ENCODE results near the gene MAML3.
A peak's percentile ranks its signal among the peaks of the same experiment; 100 is the strongest.

GRCh38 chr4:139735381-139736273 lies 418.4 kb downstream of the MAML3 start:
- TF ChIP-seq, protein P1, sequence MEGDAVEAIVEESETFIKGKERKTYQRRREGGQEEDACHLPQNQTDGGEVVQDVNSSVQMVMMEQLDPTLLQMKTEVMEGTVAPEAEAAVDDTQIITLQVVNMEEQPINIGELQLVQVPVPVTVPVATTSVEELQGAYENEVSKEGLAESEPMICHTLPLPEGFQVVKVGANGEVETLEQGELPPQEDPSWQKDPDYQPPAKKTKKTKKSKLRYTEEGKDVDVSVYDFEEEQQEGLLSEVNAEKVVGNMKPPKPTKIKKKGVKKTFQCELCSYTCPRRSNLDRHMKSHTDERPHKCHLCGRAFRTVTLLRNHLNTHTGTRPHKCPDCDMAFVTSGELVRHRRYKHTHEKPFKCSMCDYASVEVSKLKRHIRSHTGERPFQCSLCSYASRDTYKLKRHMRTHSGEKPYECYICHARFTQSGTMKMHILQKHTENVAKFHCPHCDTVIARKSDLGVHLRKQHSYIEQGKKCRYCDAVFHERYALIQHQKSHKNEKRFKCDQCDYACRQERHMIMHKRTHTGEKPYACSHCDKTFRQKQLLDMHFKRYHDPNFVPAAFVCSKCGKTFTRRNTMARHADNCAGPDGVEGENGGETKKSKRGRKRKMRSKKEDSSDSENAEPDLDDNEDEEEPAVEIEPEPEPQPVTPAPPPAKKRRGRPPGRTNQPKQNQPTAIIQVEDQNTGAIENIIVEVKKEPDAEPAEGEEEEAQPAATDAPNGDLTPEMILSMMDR (optimal IDR thresholded peaks at IDR 0.05 in 1 of 3, IDR thresholded peaks at IDR 0.05 in 1 of 3, conservative IDR thresholded peaks at IDR 0.05 in 1 of 3; ENCODE audit: extremely low read depth in 1 of 3, insufficient read depth in 2 of 3, low read length in 3 of 3), result no peak
- TF ChIP-seq EZH2 (IDR thresholded peaks at IDR 0.05; ENCODE audit: low read length), result peak; percentile 51
